Prostate gland (tissue), 2 donors: ENCODE data around the gene ABHD17C.

Source experiments
- POLR2A ChIP-seq: fragments of 450-650 bp; IDR thresholded peaks from one replicate; pipeline ENCODE4 v1.6.1; 2016; ENCODE audit warnings: antibody characterized with exemption, mild to moderate bottlenecking
- POLR2AphosphoS5 ChIP-seq: sonication (generic); formaldehyde crosslinking; IDR thresholded peaks from one replicate; pipeline ENCODE4 v1.6.1; 2017; ENCODE audit warnings: antibody characterized with exemption
- TF ChIP-seq, protein P1 (sequence below), 4 experiments: fragments of 200-600 bp in 2 of 4; fragments of 450-650 bp in 2 of 4; sonication (generic) in 2 of 4; IDR thresholded peaks; 1 replicate in 3 of 4; 2 replicates in 1 of 4; pipeline ENCODE4 v1.5.1; 2016 to 2019; ENCODE audit warnings: antibody characterized with exemption in 4 of 4, mild to moderate bottlenecking in 2 of 4, moderate library complexity in 2 of 4

DNA sequence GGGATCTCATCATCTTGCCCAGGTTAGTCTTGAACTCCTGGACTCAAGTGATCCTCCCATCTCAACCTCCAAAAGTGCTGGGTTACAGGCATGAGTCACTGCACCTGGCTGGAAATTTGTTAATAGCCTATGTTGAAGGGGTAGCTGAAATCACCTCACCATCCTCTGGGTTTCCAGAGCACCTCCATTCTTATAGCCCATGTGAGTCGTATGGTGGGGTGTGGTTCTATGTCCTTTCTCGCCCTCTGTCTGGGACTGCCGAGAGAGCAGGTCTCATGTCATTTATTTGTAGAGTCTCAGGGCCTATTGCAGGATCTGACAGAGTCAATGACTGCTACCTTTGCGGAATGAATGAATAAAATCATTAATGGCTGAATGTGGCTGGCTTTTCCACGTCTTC, 105.0 kb downstream of the ABHD17C start:
- no peak for TF ChIP-seq POLR2A
- TF ChIP-seq, protein P1, sequence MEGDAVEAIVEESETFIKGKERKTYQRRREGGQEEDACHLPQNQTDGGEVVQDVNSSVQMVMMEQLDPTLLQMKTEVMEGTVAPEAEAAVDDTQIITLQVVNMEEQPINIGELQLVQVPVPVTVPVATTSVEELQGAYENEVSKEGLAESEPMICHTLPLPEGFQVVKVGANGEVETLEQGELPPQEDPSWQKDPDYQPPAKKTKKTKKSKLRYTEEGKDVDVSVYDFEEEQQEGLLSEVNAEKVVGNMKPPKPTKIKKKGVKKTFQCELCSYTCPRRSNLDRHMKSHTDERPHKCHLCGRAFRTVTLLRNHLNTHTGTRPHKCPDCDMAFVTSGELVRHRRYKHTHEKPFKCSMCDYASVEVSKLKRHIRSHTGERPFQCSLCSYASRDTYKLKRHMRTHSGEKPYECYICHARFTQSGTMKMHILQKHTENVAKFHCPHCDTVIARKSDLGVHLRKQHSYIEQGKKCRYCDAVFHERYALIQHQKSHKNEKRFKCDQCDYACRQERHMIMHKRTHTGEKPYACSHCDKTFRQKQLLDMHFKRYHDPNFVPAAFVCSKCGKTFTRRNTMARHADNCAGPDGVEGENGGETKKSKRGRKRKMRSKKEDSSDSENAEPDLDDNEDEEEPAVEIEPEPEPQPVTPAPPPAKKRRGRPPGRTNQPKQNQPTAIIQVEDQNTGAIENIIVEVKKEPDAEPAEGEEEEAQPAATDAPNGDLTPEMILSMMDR (IDR thresholded peaks at IDR 0.05), result no peak
- TF ChIP-seq POLR2AphosphoS5, result no peak
